ENCODE data around the gene GGT6. TPM values are rescaled to one million over a fixed set of nuclear protein-coding genes. Genes with fewer than 3 reads are reported as not detected.
"Not testable (repeated sequence)": the region's sequence is repeated elsewhere in the genome, so short reads cannot be mapped to it uniquely, and the experiment has no call there.

The GGT6 gene
- total RNA-seq: not detected in 2 replicates

GRCh38 chr17:4560421-4560820 is at the start of gene GGT6:
GGT6 (minus strand) TSS chr17:4560577; CDS start chr17:4560521, 56 bp downstream.
- no peak for DNase-seq (ENCODE audit: low read depth in 2 of 2)

- DNase-seq (ENCODE audit: low read depth in 2 of 2): no peak
Measured at GRCh38 chr17:4610162-4610561, 49.8 kb upstream of the GGT6 start.

DNA sequence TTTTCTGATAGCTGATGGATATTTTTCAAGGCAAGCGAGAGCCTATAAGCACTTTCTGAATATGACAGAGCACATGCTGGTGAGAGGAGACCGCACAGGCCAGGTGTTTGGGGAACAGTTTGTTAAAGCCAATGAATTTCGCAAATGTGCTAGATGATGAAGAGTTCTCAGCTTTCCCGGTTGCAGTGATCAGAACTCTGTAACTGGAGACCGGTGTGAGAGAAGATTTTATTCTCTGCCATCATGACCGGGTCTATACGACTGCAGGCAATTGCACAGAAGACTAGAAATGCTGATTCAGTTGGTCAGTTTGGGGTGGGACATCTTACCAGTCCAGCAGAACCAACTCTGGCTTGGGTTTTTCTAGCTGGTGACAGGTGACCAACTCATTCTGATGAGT is 49.4 kb upstream of the GGT6 start:
- no peak for DNase-seq (ENCODE audit: low read depth in 2 of 2)

GRCh38 chr17:4607773-4608187 is 47.4 kb upstream of the GGT6 start:
- DNase-seq (ENCODE audit: low read depth in 2 of 2): peak in 1 of 2 donors; percentile 43

- no peak for DNase-seq (ENCODE audit: low read depth in 2 of 2)
Measured at GRCh38 chr17:4607261-4607741, 46.9 kb upstream of the GGT6 start.

- DNase-seq (ENCODE audit: low read depth in 2 of 2): no peak
Measured at GRCh38 chr17:4605826-4606225, 45.4 kb upstream of the GGT6 start.

DNA sequence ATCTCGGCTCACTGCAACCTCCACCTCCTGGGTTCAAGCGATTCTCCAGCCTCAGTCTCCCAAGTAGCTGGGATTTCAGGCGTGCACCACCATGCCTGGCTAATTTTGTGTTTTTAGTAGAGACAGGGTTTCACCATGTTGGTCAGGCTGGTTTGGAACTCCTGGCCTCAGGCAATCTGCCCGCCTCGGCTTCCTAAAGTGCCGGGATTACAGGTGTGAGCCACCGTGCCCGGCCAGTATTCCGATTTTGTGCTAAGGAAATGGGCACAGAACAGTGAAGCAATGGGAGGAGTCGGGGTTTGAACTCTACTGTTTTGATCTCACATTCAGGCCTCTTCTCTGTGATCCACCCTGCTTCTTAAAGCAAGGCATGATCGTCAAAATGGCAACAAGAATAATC is 44.4 kb upstream of the GGT6 start:
- not testable (repeated sequence) for DNase-seq (ENCODE audit: low read depth in 2 of 2)

GRCh38 chr17:4604111-4604644 is 43.8 kb upstream of the GGT6 start:
- DNase-seq (ENCODE audit: low read depth in 2 of 2): no peak

- no peak for DNase-seq (ENCODE audit: low read depth in 2 of 2)
Measured at GRCh38 chr17:4602041-4602440, 41.7 kb upstream of the GGT6 start.

DNA sequence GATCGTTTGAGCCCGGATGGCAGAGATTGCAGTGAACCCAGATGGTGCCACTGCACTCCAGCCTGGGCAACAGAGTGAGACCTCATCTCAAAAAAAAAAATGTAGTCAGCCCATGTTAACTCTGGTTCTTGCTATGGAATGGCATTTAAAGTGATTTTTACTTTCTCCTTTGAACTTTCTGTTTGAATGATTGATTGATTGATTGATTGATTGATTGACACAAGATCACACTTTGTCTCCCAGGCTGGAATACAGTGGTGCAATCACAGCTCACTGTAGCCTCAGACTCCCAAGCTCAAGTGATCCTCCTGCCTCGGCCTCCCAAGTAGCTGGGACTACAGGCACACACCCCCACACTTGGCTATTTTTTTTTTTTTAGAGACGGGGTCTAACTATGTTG is 40.9 kb upstream of the GGT6 start:
- DNase-seq (ENCODE audit: low read depth in 2 of 2): no peak

- no peak for DNase-seq (ENCODE audit: low read depth in 2 of 2)
Measured at GRCh38 chr17:4600563-4600962, 40.2 kb upstream of the GGT6 start.

DNA sequence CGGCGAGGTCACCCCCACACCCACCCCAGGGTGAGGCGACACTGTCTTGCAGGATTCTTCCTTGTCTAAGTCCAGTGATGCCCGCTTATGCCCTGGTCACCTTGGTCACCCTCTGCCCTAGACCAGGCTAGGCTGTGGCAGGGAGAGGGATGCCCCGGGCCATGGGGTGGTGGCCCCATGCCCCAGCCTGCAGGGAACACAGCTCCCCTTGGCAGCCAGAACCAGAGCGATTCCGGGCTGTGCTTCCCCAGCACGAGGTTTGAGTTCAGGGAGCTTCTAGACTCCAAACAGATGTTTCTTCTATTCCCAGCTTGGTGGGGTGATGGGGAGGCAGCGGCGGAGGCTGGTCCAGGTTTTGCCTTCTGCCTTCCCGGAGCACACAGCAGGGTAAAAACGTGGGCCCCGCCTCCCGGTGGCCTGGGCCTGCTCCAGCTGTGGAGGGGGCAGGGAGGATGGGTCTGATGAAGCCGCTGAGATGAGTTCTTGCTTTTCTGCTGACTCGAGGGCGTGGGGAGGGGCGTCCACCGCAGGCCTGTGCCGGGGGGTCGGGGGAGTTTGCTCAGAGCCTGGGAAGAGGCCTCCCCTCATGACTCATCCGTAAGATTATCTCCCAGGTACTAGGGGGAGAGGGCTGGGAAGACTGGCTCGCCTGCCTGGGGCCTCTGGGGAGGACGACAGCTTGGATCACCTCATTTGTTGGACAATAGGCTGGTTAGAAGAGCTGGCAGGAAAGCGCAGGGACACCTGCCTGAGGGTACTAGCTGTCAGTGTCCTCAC is 39.3 kb upstream of the GGT6 start:
- no peak for DNase-seq (ENCODE audit: low read depth in 2 of 2)

- no peak for DNase-seq (ENCODE audit: low read depth in 2 of 2)
Measured at GRCh38 chr17:4598776-4599504, 38.6 kb upstream of the GGT6 start.

DNA sequence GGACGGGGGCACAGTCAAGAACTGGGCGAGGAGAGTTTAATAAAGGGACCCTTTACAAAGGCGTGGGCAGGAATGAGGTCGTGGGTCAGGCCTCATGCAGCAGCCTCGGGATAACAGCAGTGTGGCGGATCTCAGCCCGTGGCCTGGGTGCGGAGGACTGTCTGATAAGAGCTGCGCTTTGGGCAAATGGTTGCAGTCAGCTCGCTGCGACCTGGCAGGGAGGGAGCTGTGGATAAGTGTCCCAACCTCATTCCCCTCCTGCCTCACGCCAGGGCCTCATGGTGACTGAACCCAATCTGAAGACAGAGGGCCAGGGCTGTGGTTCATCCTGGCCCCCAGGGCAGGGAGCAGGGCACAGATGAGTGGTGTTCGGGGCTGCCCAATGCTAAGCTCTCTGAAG is 37.6 kb upstream of the GGT6 start:
- DNase-seq (ENCODE audit: low read depth in 2 of 2): no peak

- DNase-seq (ENCODE audit: low read depth in 2 of 2): no peak
Measured at GRCh38 chr17:4596636-4597380, 36.4 kb upstream of the GGT6 start.

- not testable (repeated sequence) for DNase-seq (ENCODE audit: low read depth in 2 of 2)
Measured at GRCh38 chr17:4595685-4596342, 35.4 kb upstream of the GGT6 start.

DNA sequence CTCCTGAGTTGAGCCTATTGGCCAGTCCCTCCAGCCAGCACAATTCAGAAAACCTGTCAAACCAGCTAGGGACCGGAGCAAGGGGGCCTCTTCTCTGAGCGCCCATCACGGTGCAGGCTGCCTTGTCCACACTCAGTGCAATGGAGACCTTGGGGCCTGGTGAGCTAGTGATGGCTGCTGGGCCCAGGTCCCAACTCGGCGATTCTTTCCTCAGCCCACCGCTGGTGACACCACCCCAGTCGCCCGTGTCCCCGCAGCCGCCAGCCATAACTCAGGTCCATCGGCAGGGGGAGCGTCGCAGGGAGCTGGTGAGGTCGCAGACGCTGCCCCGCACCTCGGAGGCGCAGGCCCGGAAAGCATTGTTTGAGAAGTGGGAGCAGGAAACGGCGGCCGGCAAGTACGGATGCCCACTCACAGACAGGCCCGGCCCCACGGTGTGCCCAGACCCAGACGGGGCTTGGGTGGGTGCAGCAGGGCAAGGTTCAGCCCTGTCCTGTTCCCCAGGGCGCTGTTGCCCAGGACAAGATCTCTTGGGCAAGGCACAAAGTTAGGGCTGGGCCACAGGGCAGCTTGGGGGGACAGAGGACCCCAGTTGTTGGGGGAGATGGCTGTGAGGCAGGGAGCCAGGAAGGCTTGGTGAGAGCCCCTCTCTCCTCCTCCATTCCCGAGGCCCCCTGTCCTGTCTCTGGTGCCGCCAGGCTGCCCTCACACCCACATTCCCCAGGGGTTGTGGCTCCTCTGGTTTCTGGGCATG is 34.7 kb upstream of the GGT6 start:
- DNase-seq (ENCODE audit: low read depth in 2 of 2): peak in 1 of 2 donors; percentile 31

DNA sequence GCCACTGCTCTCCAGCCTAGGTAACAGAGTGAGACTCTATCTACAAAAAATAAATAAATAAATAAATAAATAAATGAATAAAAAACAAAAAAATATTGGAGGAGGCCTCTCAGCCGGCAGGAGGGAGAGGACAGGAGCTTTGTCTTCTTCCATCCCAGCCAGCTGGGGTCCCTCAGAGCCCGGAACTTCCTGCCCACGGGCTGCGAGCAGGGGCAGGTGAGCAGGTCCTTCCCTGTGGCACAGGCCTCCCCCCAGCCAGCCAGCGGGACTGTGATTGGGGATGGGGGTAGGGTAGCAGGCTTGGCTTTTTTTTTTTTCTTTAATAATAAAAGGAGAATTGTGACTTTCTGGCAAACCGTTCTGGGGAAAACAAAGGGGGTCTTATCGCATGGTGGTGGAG is 34.0 kb upstream of the GGT6 start:
- no peak for DNase-seq (ENCODE audit: low read depth in 2 of 2)

- no peak for DNase-seq (ENCODE audit: low read depth in 2 of 2)
Measured at GRCh38 chr17:4593021-4593421, 32.6 kb upstream of the GGT6 start.

GRCh38 chr17:4592240-4593005 is 32.0 kb upstream of the GGT6 start:
- no peak for DNase-seq (ENCODE audit: low read depth in 2 of 2)
